A204.1 (cell line): ENCODE measurements around the gene TENT4A.
"Not testable (repeated sequence)": the region's sequence is repeated elsewhere in the genome, so short reads cannot be mapped to it uniquely, and the experiment has no call there.

Source experiments
- FAIRE-seq: peaks from 2 replicates; lab custom pipeline; 2012; peaks lifted over from hg19 to GRCh38; lab: Jason Lieb, UNC

TENT4A gene

GRCh38 chr5:6713274-6714225, at the start of gene TENT4A:
Gene TENT4A (plus strand): TSS chr5:6713432. CDS start chr5:6713984, 552 bp downstream.
- FAIRE-seq = no peak

GRCh38 chr5:6666762-6667161, 46.5 kb upstream of the TENT4A start:
- no peak for FAIRE-seq

GRCh38 chr5:6667648-6668047, 45.6 kb upstream of the TENT4A start:
- FAIRE-seq = no peak

- not testable (repeated sequence) for FAIRE-seq
Observed at GRCh38 chr5:6668717-6669116, 44.5 kb upstream of the TENT4A start.

GRCh38 chr5:6673031-6673430, 40.2 kb upstream of the TENT4A start:
- no peak for FAIRE-seq

- FAIRE-seq = peak; percentile 78
Observed at GRCh38 chr5:6673963-6674362, 39.3 kb upstream of the TENT4A start.

- FAIRE-seq = no peak
Observed at GRCh38 chr5:6674421-6674820, 38.8 kb upstream of the TENT4A start.

GRCh38 chr5:6674886-6675285, 38.3 kb upstream of the TENT4A start:
- FAIRE-seq = no peak

- no peak for FAIRE-seq
Observed at GRCh38 chr5:6675784-6676491, 37.3 kb upstream of the TENT4A start.

- no peak for FAIRE-seq
Observed at GRCh38 chr5:6676702-6677101, 36.5 kb upstream of the TENT4A start.

- FAIRE-seq = no peak
Observed at GRCh38 chr5:6678385-6678784, 34.8 kb upstream of the TENT4A start.

- FAIRE-seq = no peak
Observed at GRCh38 chr5:6680922-6681321, 32.3 kb upstream of the TENT4A start.

GRCh38 chr5:6681682-6682081, 31.6 kb upstream of the TENT4A start:
- no peak for FAIRE-seq

- FAIRE-seq = no peak
Observed at GRCh38 chr5:6682239-6682638, 31.0 kb upstream of the TENT4A start.

- FAIRE-seq = no peak
Observed at GRCh38 chr5:6683241-6683640, 30.0 kb upstream of the TENT4A start.

- no peak for FAIRE-seq
Observed at GRCh38 chr5:6684075-6684474, 29.2 kb upstream of the TENT4A start.

GRCh38 chr5:6686501-6686900, 26.7 kb upstream of the TENT4A start:
- no peak for FAIRE-seq

GRCh38 chr5:6686915-6687409, 26.3 kb upstream of the TENT4A start:
- no peak for FAIRE-seq

GRCh38 chr5:6687505-6687904, 25.7 kb upstream of the TENT4A start:
- no peak for FAIRE-seq

GRCh38 chr5:6692906-6693305, 20.3 kb upstream of the TENT4A start:
- FAIRE-seq = no peak

- FAIRE-seq = no peak
Observed at GRCh38 chr5:6698696-6699095, 14.5 kb upstream of the TENT4A start.

- no peak for FAIRE-seq
Observed at GRCh38 chr5:6699357-6699756, 13.9 kb upstream of the TENT4A start.

GRCh38 chr5:6700074-6700684, 13.1 kb upstream of the TENT4A start:
- FAIRE-seq = no peak
